Measurements from ENCODE around the gene FREM1. TPM values are rescaled to one million over a fixed set of nuclear protein-coding genes. Genes with fewer than 3 reads are reported as not detected.

FREM1 gene
- total RNA-seq, 1 experiment from 2014 or later = 0.17 TPM

DNA sequence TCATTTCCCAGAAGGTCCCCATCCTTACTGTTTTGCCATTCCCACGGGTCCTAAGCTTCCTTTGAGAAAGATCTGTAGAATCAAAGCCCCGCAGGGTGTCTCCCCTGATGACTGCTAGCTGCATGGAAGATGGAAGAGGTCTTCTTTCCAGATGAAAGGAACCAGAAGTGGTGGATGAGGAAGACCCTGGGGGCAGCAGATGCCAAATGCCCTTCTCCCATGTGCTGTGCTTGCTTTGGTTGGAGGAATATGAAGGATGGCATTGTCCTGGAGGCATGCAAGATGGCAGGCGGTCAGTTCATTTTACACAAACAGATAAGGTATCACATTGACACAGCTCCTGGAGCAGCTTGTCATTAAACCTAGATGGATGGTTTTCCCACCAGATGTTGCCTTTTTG is 161.9 kb downstream of the FREM1 start:
- Histone ChIP-seq H3F3A (ENCODE audit: insufficient read depth, low read depth) (no peaks in the 10 kb centered on the region), H3K27me3 (ENCODE audit: insufficient read depth, low read depth) (no peaks in the 10 kb centered on the region), H3K4me3 (no peak overlapping the region), H3K4me1 (replicated peaks; ENCODE audit: insufficient read depth) (no peaks in the 10 kb centered on the region), H3K36me3 (ENCODE audit: low read depth) (no peaks in the 10 kb centered on the region), H2AFZ (no peak overlapping the region), H3K9me3 (ENCODE audit: insufficient read depth, low read depth) (no peaks in the 10 kb centered on the region), H3K4me2 (no peak overlapping the region), H3K9me2 (ENCODE audit: insufficient read depth) (no peaks in the 10 kb centered on the region), H3K79me2 (ENCODE audit: low read depth) (no peaks in the 10 kb centered on the region), H3K27ac (no peak overlapping the region), H4K20me1 (ENCODE audit: insufficient read depth) (no peaks in the 10 kb centered on the region)
- ChIA-PET CTCF (no interaction called here), POLR2A (ENCODE audit: unreplicated experiment) (no interaction called here)
- TF ChIP-seq EZH2 (IDR thresholded peaks at IDR 0.05; ENCODE audit: low read depth) = no peak
- TF ChIP-seq, protein P1, sequence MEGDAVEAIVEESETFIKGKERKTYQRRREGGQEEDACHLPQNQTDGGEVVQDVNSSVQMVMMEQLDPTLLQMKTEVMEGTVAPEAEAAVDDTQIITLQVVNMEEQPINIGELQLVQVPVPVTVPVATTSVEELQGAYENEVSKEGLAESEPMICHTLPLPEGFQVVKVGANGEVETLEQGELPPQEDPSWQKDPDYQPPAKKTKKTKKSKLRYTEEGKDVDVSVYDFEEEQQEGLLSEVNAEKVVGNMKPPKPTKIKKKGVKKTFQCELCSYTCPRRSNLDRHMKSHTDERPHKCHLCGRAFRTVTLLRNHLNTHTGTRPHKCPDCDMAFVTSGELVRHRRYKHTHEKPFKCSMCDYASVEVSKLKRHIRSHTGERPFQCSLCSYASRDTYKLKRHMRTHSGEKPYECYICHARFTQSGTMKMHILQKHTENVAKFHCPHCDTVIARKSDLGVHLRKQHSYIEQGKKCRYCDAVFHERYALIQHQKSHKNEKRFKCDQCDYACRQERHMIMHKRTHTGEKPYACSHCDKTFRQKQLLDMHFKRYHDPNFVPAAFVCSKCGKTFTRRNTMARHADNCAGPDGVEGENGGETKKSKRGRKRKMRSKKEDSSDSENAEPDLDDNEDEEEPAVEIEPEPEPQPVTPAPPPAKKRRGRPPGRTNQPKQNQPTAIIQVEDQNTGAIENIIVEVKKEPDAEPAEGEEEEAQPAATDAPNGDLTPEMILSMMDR (conservative IDR thresholded peaks at IDR 0.05) = no peak
- DNase-seq = no peak
- BruUV-seq (replicated peaks) = no TSS peak
- intact Hi-C loops (cut with micrococcal nuclease; ENCODE audit: unreplicated experiment) = no loop called here

GRCh38 chr9:14747111-14747510 is 163.1 kb downstream of the FREM1 start:
- TF ChIP-seq, protein P1 (conservative IDR thresholded peaks at IDR 0.05) = no peak
- TF ChIP-seq EZH2 (IDR thresholded peaks at IDR 0.05; ENCODE audit: low read depth) = no peak
- H3K4me3 ChIP-seq = no peak overlapping the region
- no peak overlapping the region for H3K4me2 ChIP-seq
- no peak overlapping the region for H2AFZ ChIP-seq
- H3K79me2 ChIP-seq (ENCODE audit: low read depth) = no peaks in the 10 kb centered on the region
- ChIA-PET POLR2A (ENCODE audit: unreplicated experiment) (no interaction called here), CTCF (no interaction called here)
- H4K20me1 ChIP-seq (ENCODE audit: insufficient read depth) = no peaks in the 10 kb centered on the region
- DNase-seq = no peak
- no peaks in the 10 kb centered on the region for H3F3A ChIP-seq (ENCODE audit: insufficient read depth, low read depth)
- BruUV-seq (replicated peaks) = no TSS peak
- intact Hi-C loops (cut with micrococcal nuclease; ENCODE audit: unreplicated experiment) = no loop called here
- H3K9me3 ChIP-seq (ENCODE audit: insufficient read depth, low read depth) = no peaks in the 10 kb centered on the region
- no peaks in the 10 kb centered on the region for H3K9me2 ChIP-seq (ENCODE audit: insufficient read depth)
- no peak overlapping the region for H3K27ac ChIP-seq
- H3K36me3 ChIP-seq (ENCODE audit: low read depth) = no peaks in the 10 kb centered on the region
- H3K27me3 ChIP-seq (ENCODE audit: insufficient read depth, low read depth) = no peaks in the 10 kb centered on the region
- H3K4me1 ChIP-seq (replicated peaks; ENCODE audit: insufficient read depth) = no peaks in the 10 kb centered on the region

DNA sequence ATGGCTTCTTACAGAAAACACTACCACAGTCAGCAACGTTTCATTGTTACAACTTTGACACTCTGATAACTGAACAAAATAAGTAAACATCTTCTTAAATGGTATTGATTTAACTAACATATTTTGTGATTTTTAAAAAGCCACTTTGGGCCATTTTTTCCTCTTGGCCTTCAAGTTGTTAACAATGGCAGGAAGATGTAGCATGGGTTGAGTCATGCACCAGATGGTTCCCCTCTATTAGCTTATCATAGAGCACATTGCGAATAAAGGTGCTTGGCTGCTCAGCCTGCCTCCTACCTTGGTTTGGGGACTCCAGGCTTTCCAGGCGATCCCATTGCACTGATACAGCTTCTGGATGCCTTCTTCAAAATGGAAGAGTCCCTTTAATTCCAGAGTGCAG is 163.6 kb downstream of the FREM1 start:
- H3K79me2 ChIP-seq (ENCODE audit: low read depth) = no peaks in the 10 kb centered on the region
- H3K4me2 ChIP-seq = no peak overlapping the region
- TF ChIP-seq, protein P1 (conservative IDR thresholded peaks at IDR 0.05) = no peak
- no peak for TF ChIP-seq EZH2 (IDR thresholded peaks at IDR 0.05; ENCODE audit: low read depth)
- H3F3A ChIP-seq (ENCODE audit: insufficient read depth, low read depth) = no peaks in the 10 kb centered on the region
- no peaks in the 10 kb centered on the region for H4K20me1 ChIP-seq (ENCODE audit: insufficient read depth)
- H3K27ac ChIP-seq = no peak overlapping the region
- no peaks in the 10 kb centered on the region for H3K36me3 ChIP-seq (ENCODE audit: low read depth)
- H3K4me1 ChIP-seq (replicated peaks; ENCODE audit: insufficient read depth) = no peaks in the 10 kb centered on the region
- CTCF ChIA-PET = no interaction called here
- H3K4me3 ChIP-seq = no peak overlapping the region
- H2AFZ ChIP-seq = no peak overlapping the region
- no peak for DNase-seq
- POLR2A ChIA-PET (ENCODE audit: unreplicated experiment) = no interaction called here
- H3K9me2 ChIP-seq (ENCODE audit: insufficient read depth) = no peaks in the 10 kb centered on the region
- no TSS peak for BruUV-seq (replicated peaks)
- intact Hi-C loops (cut with micrococcal nuclease; ENCODE audit: unreplicated experiment) = no loop called here
- H3K9me3 ChIP-seq (ENCODE audit: insufficient read depth, low read depth) = no peaks in the 10 kb centered on the region
- no peaks in the 10 kb centered on the region for H3K27me3 ChIP-seq (ENCODE audit: insufficient read depth, low read depth)
